Astrocyte (in vitro differentiated cells and primary cell): ENCODE data around the gene CYP1A2.
"Not testable (repeated sequence)": the region's sequence is repeated elsewhere in the genome, so short reads cannot be mapped to it uniquely, and the experiment has no call there.

ENCODE experiments used
- EZH2 ChIP-seq: IDR thresholded peaks from 2 replicates; pipeline ENCODE4 v1.6.1; 2012; ENCODE audit warnings: mild to moderate bottlenecking, low read length, inconsistent platforms; ENCODE audit not compliant: insufficient read depth
- TF ChIP-seq, protein P1 (sequence below): IDR thresholded peaks from 2 replicates; pipeline ENCODE4 v1.5.1; 2011; ENCODE audit warnings: low read depth, mild to moderate bottlenecking, inconsistent platforms, low read length, moderate library complexity; ENCODE audit not compliant: insufficient read depth

DNA sequence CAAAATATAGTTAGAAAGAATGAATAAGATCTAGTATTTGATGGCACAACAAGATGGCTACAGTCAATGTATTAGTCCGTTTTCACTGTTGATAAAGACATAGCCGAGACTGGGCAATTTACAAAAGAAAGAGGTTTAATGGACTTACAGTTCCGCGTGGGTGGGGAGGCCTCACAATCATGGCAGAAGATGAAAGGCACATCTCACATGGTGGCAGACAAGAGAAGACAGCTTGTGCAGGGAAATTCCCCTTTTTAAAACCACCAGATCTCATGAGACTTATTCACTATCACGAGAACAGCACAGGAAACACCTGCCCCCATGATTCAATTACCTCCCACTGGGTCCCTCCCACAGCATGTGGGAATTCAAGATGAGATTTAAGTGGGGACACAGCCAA lies 10.4 kb upstream of the CYP1A2 start:
- TF ChIP-seq, protein P1, sequence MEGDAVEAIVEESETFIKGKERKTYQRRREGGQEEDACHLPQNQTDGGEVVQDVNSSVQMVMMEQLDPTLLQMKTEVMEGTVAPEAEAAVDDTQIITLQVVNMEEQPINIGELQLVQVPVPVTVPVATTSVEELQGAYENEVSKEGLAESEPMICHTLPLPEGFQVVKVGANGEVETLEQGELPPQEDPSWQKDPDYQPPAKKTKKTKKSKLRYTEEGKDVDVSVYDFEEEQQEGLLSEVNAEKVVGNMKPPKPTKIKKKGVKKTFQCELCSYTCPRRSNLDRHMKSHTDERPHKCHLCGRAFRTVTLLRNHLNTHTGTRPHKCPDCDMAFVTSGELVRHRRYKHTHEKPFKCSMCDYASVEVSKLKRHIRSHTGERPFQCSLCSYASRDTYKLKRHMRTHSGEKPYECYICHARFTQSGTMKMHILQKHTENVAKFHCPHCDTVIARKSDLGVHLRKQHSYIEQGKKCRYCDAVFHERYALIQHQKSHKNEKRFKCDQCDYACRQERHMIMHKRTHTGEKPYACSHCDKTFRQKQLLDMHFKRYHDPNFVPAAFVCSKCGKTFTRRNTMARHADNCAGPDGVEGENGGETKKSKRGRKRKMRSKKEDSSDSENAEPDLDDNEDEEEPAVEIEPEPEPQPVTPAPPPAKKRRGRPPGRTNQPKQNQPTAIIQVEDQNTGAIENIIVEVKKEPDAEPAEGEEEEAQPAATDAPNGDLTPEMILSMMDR: not testable (repeated sequence)
- TF ChIP-seq EZH2: not testable (repeated sequence)
